ENCODE data around the gene MX2. TPM values are rescaled to one million over a fixed set of nuclear protein-coding genes. Genes with fewer than 3 reads are reported as not detected.

Gene MX2
- total RNA-seq, 4 donors from 2014 or later: 6.7 to 17.5 (median 9.5) TPM

GRCh38 chr21:41390043-41390639, 28.3 kb downstream of the MX2 start:
- H3K36me3 ChIP-seq: peaks cover 0 to 8% (median 0%) of the 10 kb centered on the region in 3 donors
- no peak overlapping the region for H3K27ac ChIP-seq
- H3K4me1 ChIP-seq: peaks cover 0 to 20% (median 2%) of the 10 kb centered on the region in 4 donors
- DNase-seq (ENCODE audit: low spot score in 2 of 2): no peak
- H3K4me3 ChIP-seq: no peak overlapping the region
- WGBS, 2 donors: 91 to 93% methylated on average over 17 of the region's 17 CpGs
- H3K9me3 ChIP-seq: no peaks in the 10 kb centered on the region
- no peak for TF ChIP-seq CTCF (IDR thresholded peaks at IDR 0.05)
- no peaks in the 10 kb centered on the region for H3K27me3 ChIP-seq

GRCh38 chr21:41393876-41394465, 32.1 kb downstream of the MX2 start:
- no peaks in the 10 kb centered on the region for H3K27me3 ChIP-seq
- 84 to 90% methylated on average over 8 of the region's 8 CpGs for WGBS, 2 donors

GRCh38 chr21:41396558-41397075, 34.8 kb downstream of the MX2 start:
- WGBS, 2 donors: 63 to 72% methylated on average over 7 of the region's 7 CpGs
- Histone ChIP-seq H3K27ac (no peak overlapping the region), H3K27me3 (no peaks in the 10 kb centered on the region), H3K4me1 (no peaks in the 10 kb centered on the region), H3K4me3 (no peak overlapping the region), H3K9me3 (no peaks in the 10 kb centered on the region), H3K36me3 (peaks cover 0 to 47% (median 0%) of the 10 kb centered on the region in 3 donors)
- TF ChIP-seq POLR2A (IDR thresholded peaks at IDR 0.05) (no peak), EP300 (IDR thresholded peaks at IDR 0.05) (peak in 1 of 2 donors; percentile 42)
- no peak for DNase-seq (ENCODE audit: low spot score in 2 of 2)

More at GRCh38 chr21:41393876-41394465, 32.1 kb downstream of the MX2 start:
- Histone ChIP-seq H3K9me3 (no peaks in the 10 kb centered on the region), H3K4me3 (no peak overlapping the region), H3K4me1 (no peaks in the 10 kb centered on the region), H3K27ac (no peak overlapping the region), H3K36me3 (peaks cover 0 to 37% (median 0%) of the 10 kb centered on the region in 3 donors)
- DNase-seq (ENCODE audit: low spot score in 2 of 2): no peak
- TF ChIP-seq EP300 (IDR thresholded peaks at IDR 0.05): no peak
- no peak for TF ChIP-seq POLR2A (IDR thresholded peaks at IDR 0.05)
- no peak for TF ChIP-seq CTCF (IDR thresholded peaks at IDR 0.05)

- no peak for TF ChIP-seq POLR2A (IDR thresholded peaks at IDR 0.05)
- TF ChIP-seq CTCF (IDR thresholded peaks at IDR 0.05): no peak
- no peak for TF ChIP-seq EP300 (IDR thresholded peaks at IDR 0.05)
- no peak overlapping the region for H3K4me3 ChIP-seq
- 87% methylated on average over 7 of the region's 7 CpGs for WGBS, 2 donors
- H3K27ac ChIP-seq: no peak overlapping the region
- no peaks in the 10 kb centered on the region for H3K4me1 ChIP-seq
- H3K36me3 ChIP-seq: peaks cover 0 to 56% (median 0%) of the 10 kb centered on the region in 3 donors
- H3K27me3 ChIP-seq: no peaks in the 10 kb centered on the region
- H3K9me3 ChIP-seq: no peaks in the 10 kb centered on the region
- no peak for DNase-seq (ENCODE audit: low spot score in 2 of 2)
These were observed 35.7 kb downstream of the MX2 start for GRCh38 chr21:41397471-41397891.

- H3K36me3 ChIP-seq: peaks cover 0 to 62% (median 0%) of the 10 kb centered on the region in 3 donors
- H3K9me3 ChIP-seq: no peaks in the 10 kb centered on the region
- no peaks in the 10 kb centered on the region for H3K27me3 ChIP-seq
- no peak overlapping the region for H3K4me3 ChIP-seq
- DNase-seq (ENCODE audit: low spot score in 2 of 2): no peak
- 91% methylated on average over 4 of the region's 4 CpGs for WGBS, 2 donors
- TF ChIP-seq CTCF (IDR thresholded peaks at IDR 0.05) (no peak), EP300 (IDR thresholded peaks at IDR 0.05) (no peak), POLR2A (IDR thresholded peaks at IDR 0.05) (no peak)
- no peak overlapping the region for H3K27ac ChIP-seq
- no peaks in the 10 kb centered on the region for H3K4me1 ChIP-seq
These were observed 36.4 kb downstream of the MX2 start for GRCh38 chr21:41398251-41398650.

Data from tibial nerve (tissue), 4 donors.